ENCODE results near the gene EPHB3. TPM values are rescaled to one million over a fixed set of nuclear protein-coding genes. Genes with fewer than 3 reads are reported as not detected.

The EPHB3 gene
- total and polyA plus RNA-seq, 7 donors, result 1.6 to 20.2 (median 1.9) TPM

GRCh38 chr3:184543256-184543655 is 18.3 kb upstream of the EPHB3 start:
- TF ChIP-seq CTCF (IDR thresholded peaks at IDR 0.05) (no peak), EP300 (IDR thresholded peaks at IDR 0.05) (no peak), POLR2A (IDR thresholded peaks at IDR 0.05) (no peak), POLR2AphosphoS5 (IDR thresholded peaks at IDR 0.05) (no peak)
- H3K27ac ChIP-seq, result no peak overlapping the region
- H3K36me3 ChIP-seq, result no peaks in the 10 kb centered on the region
- peaks cover 0 to 7% (median 3%) of the 10 kb centered on the region in 4 donors for H3K4me1 ChIP-seq
- 73 to 74% methylated on average over 6 of the region's 6 CpGs for WGBS, 2 donors
- H3K9me3 ChIP-seq, result no peaks in the 10 kb centered on the region
- DNase-seq, result peak; percentile 37
- peaks cover 0 to 46% (median 22%) of the 10 kb centered on the region in 3 donors for H3K27me3 ChIP-seq
- intact Hi-C loops (cut with DNase I), result loop anchor here (5.0 kb wide), 2 partner anchors 126 to 171 kb away; no protein-coding TSS in a partner anchor
- H3K4me3 ChIP-seq, result no peak overlapping the region

- Histone ChIP-seq H3K9me3 (no peaks in the 10 kb centered on the region), H3K4me3 (no peak overlapping the region)
Observed at GRCh38 chr3:184543843-184544512, 17.6 kb upstream of the EPHB3 start.

GRCh38 chr3:184544513-184544861 is 17.1 kb upstream of the EPHB3 start:
- Histone ChIP-seq H3K9me3 (no peaks in the 10 kb centered on the region), H3K27ac (no peak overlapping the region), H3K36me3 (no peaks in the 10 kb centered on the region), H3K4me3 (no peak overlapping the region), H3K27me3 (peaks cover 0 to 33% (median 12%) of the 10 kb centered on the region in 3 donors), H3K4me1 (peaks cover 0 to 7% (median 3%) of the 10 kb centered on the region in 4 donors)
- TF ChIP-seq CTCF (IDR thresholded peaks at IDR 0.05) (no peak), POLR2AphosphoS5 (IDR thresholded peaks at IDR 0.05) (no peak), EP300 (IDR thresholded peaks at IDR 0.05) (no peak), POLR2A (IDR thresholded peaks at IDR 0.05) (no peak)
- intact Hi-C loops (cut with DNase I), result loop anchor here (5.0 kb wide), 2 partner anchors 127 to 172 kb away; no protein-coding TSS in a partner anchor
- DNase-seq, result no peak

More at GRCh38 chr3:184543843-184544512, 17.6 kb upstream of the EPHB3 start:
- Histone ChIP-seq H3K36me3 (no peaks in the 10 kb centered on the region), H3K27ac (no peak overlapping the region), H3K27me3 (peaks cover 0 to 39% (median 17%) of the 10 kb centered on the region in 3 donors), H3K4me1 (peaks cover 0 to 7% (median 3%) of the 10 kb centered on the region in 4 donors)
- 5 to 8% methylated on average over 18 of the region's 18 CpGs for WGBS, 2 donors
- no peak for TF ChIP-seq EP300 (IDR thresholded peaks at IDR 0.05)
- no peak for TF ChIP-seq POLR2AphosphoS5 (IDR thresholded peaks at IDR 0.05)
- no peak for TF ChIP-seq POLR2A (IDR thresholded peaks at IDR 0.05)
- TF ChIP-seq CTCF (IDR thresholded peaks at IDR 0.05), result peak; percentile 74 to 93 (median 87)
- peak; percentile 78 for DNase-seq
- intact Hi-C loops (cut with DNase I), result loop anchor here (5.0 kb wide), 2 partner anchors 127 to 172 kb away; no protein-coding TSS in a partner anchor

- peaks cover 0 to 7% (median 3%) of the 10 kb centered on the region in 4 donors for H3K4me1 ChIP-seq
- WGBS, 2 donors, result 68 to 79% methylated on average over 3 of the region's 3 CpGs
- intact Hi-C loops (cut with DNase I), result no loop called here
- no peak for TF ChIP-seq EP300 (IDR thresholded peaks at IDR 0.05)
- no peak for TF ChIP-seq POLR2AphosphoS5 (IDR thresholded peaks at IDR 0.05)
- TF ChIP-seq CTCF (IDR thresholded peaks at IDR 0.05), result no peak
- H3K4me3 ChIP-seq, result no peak overlapping the region
- DNase-seq, result peak; percentile 27
- peaks cover 0 to 22% (median 8%) of the 10 kb centered on the region in 3 donors for H3K27me3 ChIP-seq
- H3K27ac ChIP-seq, result no peak overlapping the region
- no peaks in the 10 kb centered on the region for H3K36me3 ChIP-seq
- H3K9me3 ChIP-seq, result no peaks in the 10 kb centered on the region
Observed at GRCh38 chr3:184545769-184546168, 15.8 kb upstream of the EPHB3 start.

Measured in sigmoid colon (tissue), 7 donors.